ENCODE results near the gene RAC2. TPM values are rescaled to one million over a fixed set of nuclear protein-coding genes. Genes with fewer than 3 reads are reported as not detected.

The RAC2 gene
- total RNA-seq, 2 donors from 2014 or later, result 27.4 to 27.6 TPM

- no peak overlapping the region for H3K4me3 ChIP-seq
- H3K4me1 ChIP-seq, result no peaks in the 10 kb centered on the region
- H3K9me3 ChIP-seq, result no peaks in the 10 kb centered on the region
- H3K27ac ChIP-seq, result peak overlapping the region; percentile 70
- TF ChIP-seq CTCF (IDR thresholded peaks at IDR 0.05), result no peak
- no peak for DNase-seq
- H3K9ac ChIP-seq (ENCODE audit: low read depth in 2 of 2, low read length in 2 of 2), result peak overlapping the region in 1 of 2 donors; percentile 55
- no peaks in the 10 kb centered on the region for H3K36me3 ChIP-seq
- no peaks in the 10 kb centered on the region for H3K27me3 ChIP-seq
- intact Hi-C loops (cut with DNase I), result no loop called here
Measured at GRCh38 chr22:37244922-37245722, 1.1 kb upstream of the RAC2 start.

- DNase-seq, result no peak
- Histone ChIP-seq H3K27ac (peak overlapping the region; percentile 70), H3K9ac (ENCODE audit: low read depth in 2 of 2, low read length in 2 of 2) (peak overlapping the region; percentile 77 to 81), H3K4me1 (no peaks in the 10 kb centered on the region), H3K36me3 (no peaks in the 10 kb centered on the region), H3K9me3 (no peaks in the 10 kb centered on the region), H3K4me3 (peak overlapping the region; percentile 57), H3K27me3 (no peaks in the 10 kb centered on the region)
- intact Hi-C loops (cut with DNase I), result no loop called here
- TF ChIP-seq CTCF (IDR thresholded peaks at IDR 0.05), result no peak
Measured at GRCh38 chr22:37243402-37244113, 511 bp downstream of the RAC2 start.

GRCh38 chr22:37242395-37242918 is 1.6 kb downstream of the RAC2 start:
- intact Hi-C loops (cut with DNase I), result no loop called here
- Histone ChIP-seq H3K4me3 (peak overlapping the region; percentile 57), H3K27me3 (no peaks in the 10 kb centered on the region), H3K9ac (ENCODE audit: low read depth in 2 of 2, low read length in 2 of 2) (peak overlapping the region; percentile 8 to 35), H3K36me3 (no peaks in the 10 kb centered on the region), H3K9me3 (no peaks in the 10 kb centered on the region), H3K27ac (peak overlapping the region; percentile 70), H3K4me1 (no peaks in the 10 kb centered on the region)
- no peak for TF ChIP-seq CTCF (IDR thresholded peaks at IDR 0.05)
- peak; percentile 68 for DNase-seq

- no peak for DNase-seq
- Histone ChIP-seq H3K27ac (peak overlapping the region; percentile 53), H3K27me3 (no peaks in the 10 kb centered on the region)
Measured at GRCh38 chr22:37241351-37242142, 2.5 kb downstream of the RAC2 start.

More at GRCh38 chr22:37241351-37242142, 2.5 kb downstream of the RAC2 start:
- Histone ChIP-seq H3K36me3 (no peaks in the 10 kb centered on the region), H3K4me3 (peak overlapping the region; percentile 10), H3K9ac (ENCODE audit: low read depth in 2 of 2, low read length in 2 of 2) (peak overlapping the region in 1 of 2 donors; percentile 8), H3K4me1 (no peaks in the 10 kb centered on the region), H3K9me3 (no peaks in the 10 kb centered on the region)
- intact Hi-C loops (cut with DNase I), result no loop called here
- no peak for TF ChIP-seq CTCF (IDR thresholded peaks at IDR 0.05)

Measured in colonic mucosa (tissue), 4 donors.